Lung (tissue), 12 donors: ENCODE data around the gene ARID1B. TPM values are rescaled to one million over a fixed set of nuclear protein-coding genes. Genes with fewer than 3 reads are reported as not detected.

Source experiments
- ATAC-seq: fragments of 200-7000 bp; cut with Tn5 transposase; one replicate; pipeline ENCODE4 v1.9.1; 2020; ENCODE audit warnings: moderate number of reproducible peaks; ENCODE audit not compliant: insufficient read depth, low FRiP score
- DNase-seq, 3 donors: peaks; one replicate each; pipeline ENCODE4 v3.0.0-alpha.2; 2013 to 2017
- H3K27ac ChIP-seq, 2 donors: one replicate each; pipeline ENCODE4 v1.5.1; 2013; ENCODE audit warnings: mild to moderate bottlenecking in 2 of 2, moderate library complexity in 2 of 2, control low read depth in 1 of 2, inconsistent platforms in 1 of 2, low read depth in 1 of 2, low read length in 1 of 2
- H3K27me3 ChIP-seq, 3 donors: one replicate each; pipeline ENCODE4 v1.5.1; 2013; ENCODE audit warnings: low read length in 2 of 3; ENCODE audit not compliant: control insufficient read depth in 3 of 3, insufficient read depth in 3 of 3
- H3K36me3 ChIP-seq, 4 donors: one replicate each; pipeline ENCODE4 v1.5.1; 2013; ENCODE audit warnings: low read length in 4 of 4, mild to moderate bottlenecking in 1 of 4, moderate library complexity in 1 of 4; ENCODE audit not compliant: control insufficient read depth in 4 of 4, insufficient read depth in 4 of 4
- H3K4me1 ChIP-seq, 5 donors: one replicate each; pipeline ENCODE4 v1.5.1; 2013; ENCODE audit warnings: low read length in 5 of 5, mild to moderate bottlenecking in 2 of 5, moderate library complexity in 1 of 5; ENCODE audit not compliant: control insufficient read depth in 5 of 5, insufficient read depth in 5 of 5
- H3K4me3 ChIP-seq: one replicate; pipeline ENCODE4 v1.5.1; 2013; ENCODE audit warnings: mild to moderate bottlenecking, control low read depth, moderate library complexity
- H3K9ac ChIP-seq, 2 donors: one replicate each; pipeline ENCODE4 v1.5.1; 2013; ENCODE audit warnings: low read length in 2 of 2, control low read depth in 1 of 2; ENCODE audit not compliant: insufficient read depth in 1 of 2
- H3K9me3 ChIP-seq, 4 donors: one replicate each; pipeline ENCODE4 v1.5.1; 2013; ENCODE audit warnings: low read length in 3 of 4, mild to moderate bottlenecking in 1 of 4, moderate library complexity in 1 of 4; ENCODE audit not compliant: control insufficient read depth in 4 of 4, insufficient read depth in 3 of 4
- CTCF ChIP-seq: IDR thresholded peaks from 2 replicates; pipeline ENCODE4 v1.5.1; 2012; ENCODE audit warnings: mild to moderate bottlenecking; ENCODE audit errors: control extremely low read depth, extremely low read depth
- WGBS, 2 donors: extraction: QIAGEN DNeasy Blood & Tissue Kit; methylation state at CpG; one replicate each; pipeline ENCODE4 v1.1.7; 2013; 5-methylcytosine and 5-hydroxymethylcytosine counted together
- polyA plus RNA-seq, 2 donors: library from polyadenylated mRNA; stranded (reverse); fragments of 200-250 nt; gene quantifications; one replicate each; pipeline ENCODE4 v1.2.1, GENCODE V29; 2013
- total RNA-seq, 2 donors: library from RNA; depleted of rRNA in 1 of 2; stranded (reverse); fragments of >200 nt in 1 of 2; gene quantifications; one replicate each; pipeline ENCODE4 v1.2.1, GENCODE V29; 2014 to 2021
- donor health status: control.
- donor health status: control.
- donor health status: Bipolar disorder and iron deficiency.
- donor health status: healthy.
- donor health status: DM: yes; HTN: yes; CAD: no.

The ARID1B gene
- total and polyA plus RNA-seq, 4 donors: 10.5 to 239 (median 50.9) TPM

- DNase-seq: peak; percentile 68 to 83 (median 82)
- no peak for ATAC-seq
- no peak for TF ChIP-seq CTCF
- Histone ChIP-seq H3K4me1 (peaks cover 0 to 27% (median 0%) of the 10 kb centered on the region in 5 donors), H3K9me3 (no peaks in the 10 kb centered on the region), H3K27me3 (no peaks in the 10 kb centered on the region), H3K36me3 (peaks cover 4 to 7% (median 7%) of the 10 kb centered on the region in 4 donors), H3K27ac (no peak overlapping the region), H3K9ac (peak overlapping the region in 1 of 2 donors; percentile 11), H3K4me3 (no peak overlapping the region)
- WGBS, 2 donors: 90 to 93% methylated on average over 17 of the region's 17 CpGs
Measured at GRCh38 chr6:157162766-157163433, 385.7 kb downstream of the ARID1B start.

GRCh38 chr6:157163434-157164159, 386.4 kb downstream of the ARID1B start:
- WGBS, 2 donors: 80 to 83% methylated on average over 4 of the region's 4 CpGs
- Histone ChIP-seq H3K36me3 (peaks cover 5 to 8% (median 7%) of the 10 kb centered on the region in 4 donors), H3K4me3 (no peak overlapping the region), H3K9ac (no peak overlapping the region), H3K27ac (no peak overlapping the region), H3K4me1 (peaks cover 0 to 27% (median 0%) of the 10 kb centered on the region in 5 donors), H3K9me3 (no peaks in the 10 kb centered on the region), H3K27me3 (no peaks in the 10 kb centered on the region)
- peak in 1 of 3 donors; percentile 49 for DNase-seq
- no peak for TF ChIP-seq CTCF
- no peak for ATAC-seq

GRCh38 chr6:157164972-157165371, 387.8 kb downstream of the ARID1B start:
- Histone ChIP-seq H3K9ac (no peak overlapping the region), H3K4me1 (peaks cover 0 to 30% (median 3%) of the 10 kb centered on the region in 5 donors), H3K9me3 (no peaks in the 10 kb centered on the region), H3K27ac (no peak overlapping the region), H3K4me3 (no peak overlapping the region), H3K36me3 (peaks cover 5 to 10% (median 7%) of the 10 kb centered on the region in 4 donors), H3K27me3 (no peaks in the 10 kb centered on the region)
- WGBS, 2 donors: 96 to 97% methylated on average over 1 of the region's 1 CpG
- DNase-seq (no peak), ATAC-seq (no peak)
- TF ChIP-seq CTCF: no peak
